MM.1S (cell line): ENCODE data around the gene UIMC1.

Experiments used
- DNase-seq: peaks from one replicate; pipeline ENCODE4 v3.0.0-alpha.2; 2015
- H2AFZ ChIP-seq: fragments of 300-600 bp; sonication (generic); 2 replicates; pipeline ENCODE4 v1.6.0; 2016; ENCODE audit warnings: antibody characterized with exemption, low read length
- H3F3A ChIP-seq: fragments of 300-600 bp; sonication (generic); 2 replicates; pipeline ENCODE4 v1.6.1; 2016; ENCODE audit warnings: mild to moderate bottlenecking, antibody characterized with exemption, low read length, moderate library complexity, mixed read lengths; ENCODE audit not compliant: insufficient read depth
- H3K27ac ChIP-seq: fragments of 300-600 bp; sonication (generic); 2 replicates; pipeline ENCODE4 v1.5.1; 2016; ENCODE audit warnings: mild to moderate bottlenecking, low read length
- H3K27me3 ChIP-seq: fragments of 300-600 bp; sonication (generic); replicated peaks from 2 replicates; pipeline ENCODE4 v1.6.0; 2016; ENCODE audit warnings: low read length; ENCODE audit not compliant: insufficient read depth
- H3K36me3 ChIP-seq: fragments of 300-600 bp; sonication (generic); replicated peaks from 2 replicates; pipeline ENCODE4 v1.6.1; 2016; ENCODE audit warnings: mild to moderate bottlenecking, low read length, mixed read lengths; ENCODE audit not compliant: insufficient read depth
- H3K4me1 ChIP-seq: fragments of 300-600 bp; sonication (generic); 2 replicates; pipeline ENCODE4 v1.6.1; 2016; ENCODE audit warnings: low read length, mixed read lengths
- H3K4me2 ChIP-seq: fragments of 300-600 bp; sonication (generic); 2 replicates; pipeline ENCODE4 v1.6.0; 2016; ENCODE audit warnings: low read depth, low read length
- H3K4me3 ChIP-seq: fragments of 300-600 bp; sonication (generic); 2 replicates; pipeline ENCODE4 v1.5.1; 2016; ENCODE audit warnings: low read length, mixed read lengths
- H3K79me2 ChIP-seq: fragments of 300-600 bp; sonication (generic); 2 replicates; pipeline ENCODE4 v1.6.1; 2016; ENCODE audit warnings: mixed run types, low read length, mixed read lengths
- H3K9ac ChIP-seq: fragments of 300-600 bp; sonication (generic); 2 replicates; pipeline ENCODE4 v1.6.1; 2016; ENCODE audit warnings: low read length, mixed read lengths
- H3K9me2 ChIP-seq: fragments of 300-600 bp; sonication (generic); replicated peaks from 2 replicates; pipeline ENCODE4 v1.6.1; 2016; ENCODE audit warnings: mild to moderate bottlenecking, low read length, mixed read lengths; ENCODE audit not compliant: insufficient read depth
- H3K9me3 ChIP-seq: fragments of 300-600 bp; sonication (generic); replicated peaks from 2 replicates; pipeline ENCODE4 v1.6.1; 2016; ENCODE audit warnings: mild to moderate bottlenecking, low read length, mixed read lengths; ENCODE audit not compliant: insufficient read depth
- H4K20me1 ChIP-seq: fragments of 300-600 bp; sonication (generic); 2 replicates; pipeline ENCODE4 v1.6.1; 2016; ENCODE audit warnings: mild to moderate bottlenecking, low read length, moderate library complexity, mixed read lengths; ENCODE audit not compliant: insufficient read depth
- EZH2 ChIP-seq: fragments of 300-600 bp; sonication (generic); optimal IDR thresholded peaks from 2 replicates; pipeline ENCODE3; 2017; ENCODE audit warnings: low read depth, mild to moderate bottlenecking, antibody characterized with exemption, low read length, mixed read lengths
- EZH2phosphoT487 ChIP-seq: fragments of 300-600 bp; sonication (generic); IDR thresholded peaks from 2 replicates; pipeline ENCODE4 v1.6.1; 2018; ENCODE audit warnings: antibody characterized with exemption, low read length
- TF ChIP-seq, protein P1 (sequence below): fragments of 300-600 bp; sonication (generic); IDR thresholded peaks from 2 replicates; pipeline ENCODE4 v1.5.1; 2016; ENCODE audit warnings: antibody characterized with exemption, low read length, mixed read lengths

The UIMC1 gene

DNA sequence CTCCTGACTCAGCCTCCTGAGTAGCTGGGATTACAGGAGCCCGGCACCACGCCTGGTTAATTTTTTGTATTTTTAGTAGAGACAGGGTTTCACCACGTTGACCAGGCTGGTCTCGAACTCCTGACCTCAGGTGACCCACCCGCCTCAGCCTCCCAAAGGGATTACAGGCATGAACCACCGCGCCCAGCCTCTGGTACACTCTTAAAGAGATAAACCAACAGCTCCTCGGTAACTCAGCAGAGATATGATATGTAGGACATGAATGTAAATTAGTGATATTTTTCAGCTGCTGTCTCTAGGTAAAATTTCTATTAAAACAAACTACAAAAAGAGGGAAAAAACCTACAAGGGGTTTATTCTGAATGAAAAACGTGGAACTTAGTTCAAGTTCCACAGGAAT lies 64.6 kb downstream of the UIMC1 start:
- TF ChIP-seq, protein P1, sequence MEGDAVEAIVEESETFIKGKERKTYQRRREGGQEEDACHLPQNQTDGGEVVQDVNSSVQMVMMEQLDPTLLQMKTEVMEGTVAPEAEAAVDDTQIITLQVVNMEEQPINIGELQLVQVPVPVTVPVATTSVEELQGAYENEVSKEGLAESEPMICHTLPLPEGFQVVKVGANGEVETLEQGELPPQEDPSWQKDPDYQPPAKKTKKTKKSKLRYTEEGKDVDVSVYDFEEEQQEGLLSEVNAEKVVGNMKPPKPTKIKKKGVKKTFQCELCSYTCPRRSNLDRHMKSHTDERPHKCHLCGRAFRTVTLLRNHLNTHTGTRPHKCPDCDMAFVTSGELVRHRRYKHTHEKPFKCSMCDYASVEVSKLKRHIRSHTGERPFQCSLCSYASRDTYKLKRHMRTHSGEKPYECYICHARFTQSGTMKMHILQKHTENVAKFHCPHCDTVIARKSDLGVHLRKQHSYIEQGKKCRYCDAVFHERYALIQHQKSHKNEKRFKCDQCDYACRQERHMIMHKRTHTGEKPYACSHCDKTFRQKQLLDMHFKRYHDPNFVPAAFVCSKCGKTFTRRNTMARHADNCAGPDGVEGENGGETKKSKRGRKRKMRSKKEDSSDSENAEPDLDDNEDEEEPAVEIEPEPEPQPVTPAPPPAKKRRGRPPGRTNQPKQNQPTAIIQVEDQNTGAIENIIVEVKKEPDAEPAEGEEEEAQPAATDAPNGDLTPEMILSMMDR, result no peak
- TF ChIP-seq EZH2, result no peak
- no peak for TF ChIP-seq EZH2phosphoT487
- H3K9ac ChIP-seq, result no peak overlapping the region
- H3K9me2 ChIP-seq, result no peaks in the 10 kb centered on the region
- peaks cover 5% of the 10 kb centered on the region; the same call in 1 of the 2 replicates for H3K79me2 ChIP-seq
- H3K9me3 ChIP-seq, result no peaks in the 10 kb centered on the region
- no peaks in the 10 kb centered on the region for H3K27me3 ChIP-seq
- no peaks in the 10 kb centered on the region; the same call in 1 of the 2 replicates for H3K36me3 ChIP-seq
- H2AFZ ChIP-seq, result no peak overlapping the region
- H3F3A ChIP-seq, result no peaks in the 10 kb centered on the region
- no peak overlapping the region for H3K27ac ChIP-seq
- H3K4me1 ChIP-seq, result no peaks in the 10 kb centered on the region
- no peaks in the 10 kb centered on the region for H4K20me1 ChIP-seq
- no peak overlapping the region for H3K4me2 ChIP-seq
- DNase-seq, result no peak
- H3K4me3 ChIP-seq, result no peak overlapping the region

GRCh38 chr5:176938472-176938871 lies 68.1 kb downstream of the UIMC1 start:
- no peak for TF ChIP-seq EZH2phosphoT487
- TF ChIP-seq EZH2, result no peak
- TF ChIP-seq, protein P1, result no peak
- Histone ChIP-seq H3K27ac (no peak overlapping the region), H3K4me2 (no peak overlapping the region), H2AFZ (no peak overlapping the region), H3K9me2 (no peaks in the 10 kb centered on the region), H3K9ac (no peak overlapping the region), H3K4me3 (no peak overlapping the region), H3K79me2 (peaks cover 5% of the 10 kb centered on the region; the same call in 1 of the 2 replicates), H4K20me1 (no peaks in the 10 kb centered on the region), H3F3A (no peaks in the 10 kb centered on the region), H3K4me1 (no peaks in the 10 kb centered on the region), H3K36me3 (no peaks in the 10 kb centered on the region; the same call in 1 of the 2 replicates), H3K27me3 (no peaks in the 10 kb centered on the region), H3K9me3 (no peaks in the 10 kb centered on the region)
- no peak for DNase-seq

DNA sequence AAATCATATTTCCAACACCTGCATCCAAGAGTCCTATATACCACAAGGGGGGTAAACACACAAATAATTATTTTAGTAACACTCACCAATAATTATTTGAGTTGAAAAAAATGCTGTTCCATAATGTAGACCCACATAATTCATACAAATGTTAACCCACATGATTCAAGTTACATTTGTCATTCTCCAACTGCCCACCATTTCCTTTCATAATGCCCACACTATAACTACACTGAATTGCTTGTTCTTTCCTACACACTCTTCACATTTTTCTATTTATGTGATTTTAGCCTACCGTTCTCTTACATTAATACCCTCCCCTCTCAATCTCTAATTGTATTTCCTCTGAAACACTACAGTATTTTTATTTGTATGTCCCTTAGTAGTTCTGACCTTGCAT lies 71.6 kb downstream of the UIMC1 start:
- H3K27me3 ChIP-seq, result no peaks in the 10 kb centered on the region
- H3K4me2 ChIP-seq, result no peak overlapping the region
- no peak overlapping the region for H2AFZ ChIP-seq
- no peak overlapping the region for H3K4me3 ChIP-seq
- no peaks in the 10 kb centered on the region for H3K4me1 ChIP-seq
- peaks cover 5% of the 10 kb centered on the region; the same call in 1 of the 2 replicates for H3K79me2 ChIP-seq
- H3K27ac ChIP-seq, result no peak overlapping the region
- no peak for DNase-seq
- H3K36me3 ChIP-seq, result peaks cover 4% of the 10 kb centered on the region; the same call in 1 of the 2 replicates
- H3K9me3 ChIP-seq, result no peaks in the 10 kb centered on the region
- no peak overlapping the region for H3K9ac ChIP-seq
- TF ChIP-seq EZH2 (no peak), EZH2phosphoT487 (no peak)
- TF ChIP-seq, protein P1, result no peak
- H3F3A ChIP-seq, result no peaks in the 10 kb centered on the region
- H3K9me2 ChIP-seq, result no peaks in the 10 kb centered on the region
- H4K20me1 ChIP-seq, result no peaks in the 10 kb centered on the region
